ENCODE results near the gene GPS1. TPM values are rescaled to one million over a fixed set of nuclear protein-coding genes. Genes with fewer than 3 reads are reported as not detected.
A peak's percentile ranks its signal among the peaks of the same experiment; 100 is the strongest.

The GPS1 gene
- total and polyA plus RNA-seq, 3 experiments from 2014 or later: 122 to 151 (median 125) TPM

DNA sequence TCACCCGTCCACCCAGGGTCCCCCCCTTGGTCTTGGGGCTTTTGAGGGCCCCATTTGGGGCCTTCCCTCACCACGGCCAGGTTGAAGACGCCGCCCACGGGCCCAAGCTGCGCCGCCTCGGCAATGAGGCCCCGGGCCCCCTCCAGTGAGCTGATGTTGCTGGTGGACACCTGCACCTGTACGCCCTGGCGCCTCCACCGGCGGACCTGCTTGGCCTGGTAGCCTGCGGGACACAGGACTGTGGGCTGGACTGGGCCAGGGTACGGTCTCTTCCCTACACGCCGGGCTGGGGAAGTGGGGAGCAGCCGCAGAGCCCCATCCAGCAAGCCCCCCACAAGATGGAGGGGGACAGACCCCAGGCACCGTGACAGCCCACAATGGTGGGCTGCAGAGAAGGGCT lies 30.8 kb downstream of the GPS1 start:
- H3K27ac ChIP-seq (ENCODE audit: low read depth, low read length): no peak overlapping the region
- H3K4me1 Mint-ChIP-seq: no peaks in the 10 kb centered on the region
- H3K27ac Mint-ChIP-seq: no peak overlapping the region
- H3K4me3 Mint-ChIP-seq: no peak overlapping the region
- DNase-seq: no peak
- POLR2A ChIA-PET: interaction anchor here (1.0 kb wide), 1 partner anchor 44 kb away, joined by 3 read pairs; no protein-coding TSS in a partner anchor
- H3K4me3 ChIP-seq (ENCODE audit: low read length): no peak overlapping the region
- no peaks in the 10 kb centered on the region for H3K9me3 ChIP-seq (ENCODE audit: low read length)
- no peaks in the 10 kb centered on the region for H3K27me3 Mint-ChIP-seq
- CTCF ChIA-PET: no interaction called here
- H3K4me1 ChIP-seq (ENCODE audit: insufficient read depth, low read length): no peaks in the 10 kb centered on the region
- H3K27me3 ChIP-seq (ENCODE audit: insufficient read depth, low read length, poor library complexity, severe bottlenecking): no peaks in the 10 kb centered on the region
- peaks cover 0 to 71% (median 2%) of the 10 kb centered on the region in 3 donors for H3K36me3 Mint-ChIP-seq
- H3K36me3 ChIP-seq (ENCODE audit: insufficient read depth, low read length): peaks cover 9% of the 10 kb centered on the region
- no peaks in the 10 kb centered on the region for H3K9me3 Mint-ChIP-seq

DNA sequence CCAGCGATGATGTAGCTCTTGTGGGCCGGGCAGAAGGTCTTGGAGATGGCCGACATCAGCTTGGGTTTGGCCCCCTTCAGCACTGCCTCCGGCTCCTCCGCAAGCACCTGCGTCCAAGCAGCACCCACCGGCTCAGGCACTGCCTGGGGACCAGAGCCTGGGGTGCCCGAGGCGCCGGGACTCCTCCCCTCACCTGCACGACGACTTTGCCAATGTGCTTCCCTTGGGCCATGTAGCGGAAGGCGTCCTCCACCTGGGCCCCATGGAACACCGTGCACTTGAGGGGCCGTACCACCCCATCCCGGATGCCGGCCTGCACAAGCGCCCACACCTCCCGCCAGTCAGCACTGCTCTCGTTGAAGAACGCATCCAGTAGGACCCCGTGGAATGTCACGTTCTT lies 31.3 kb downstream of the GPS1 start:
- H3K27me3 ChIP-seq (ENCODE audit: insufficient read depth, low read length, poor library complexity, severe bottlenecking): no peaks in the 10 kb centered on the region
- no peaks in the 10 kb centered on the region for H3K4me1 ChIP-seq (ENCODE audit: insufficient read depth, low read length)

DNA sequence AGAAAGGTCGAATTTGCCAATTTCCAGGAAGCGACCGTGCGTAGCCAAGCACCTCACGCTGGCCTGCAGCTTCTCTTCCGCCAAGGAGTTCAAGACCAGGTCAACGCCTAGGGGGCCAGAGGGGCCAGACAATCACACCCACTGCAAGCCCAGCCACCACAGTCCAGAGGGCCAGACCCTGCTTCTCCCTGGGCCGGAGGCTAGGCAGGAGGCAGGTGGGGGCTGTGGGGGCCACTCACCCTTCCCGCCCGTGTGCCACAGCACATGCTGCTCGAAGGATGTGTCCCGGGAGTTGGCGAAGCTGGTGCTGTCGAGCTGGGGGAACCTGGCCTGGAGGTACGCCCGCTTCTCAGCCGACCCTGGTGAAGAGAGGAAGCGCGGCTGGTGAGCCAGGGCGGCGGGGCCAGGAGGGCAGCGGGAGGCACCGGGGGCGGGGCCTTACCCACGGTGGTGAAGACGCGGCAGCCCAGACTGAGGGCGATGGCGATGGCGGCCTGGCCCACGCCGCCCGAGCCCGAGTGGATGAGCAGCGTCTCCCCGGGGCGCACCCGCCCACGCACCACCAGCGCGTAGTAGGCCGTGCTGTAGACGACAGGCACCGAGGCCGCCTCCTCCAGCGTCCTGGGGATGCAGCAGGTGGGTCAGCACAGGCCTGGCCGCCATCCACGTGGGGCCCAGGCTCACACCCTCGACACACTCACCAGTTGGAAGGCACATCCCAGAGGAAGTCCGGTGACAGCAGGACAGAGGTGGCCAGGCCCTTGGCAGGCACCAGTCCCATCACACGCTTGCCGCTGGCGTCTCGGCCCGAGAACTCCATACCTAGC lies 32.0 kb downstream of the GPS1 start:
- Histone ChIP-seq H3K27ac (ENCODE audit: low read depth, low read length) (no peak overlapping the region), H3K36me3 (ENCODE audit: insufficient read depth, low read length) (peaks cover 9% of the 10 kb centered on the region), H3K4me3 (ENCODE audit: low read length) (no peak overlapping the region), H3K9me3 (ENCODE audit: low read length) (no peaks in the 10 kb centered on the region), H3K4me1 (ENCODE audit: insufficient read depth, low read length) (no peaks in the 10 kb centered on the region), H3K27me3 (ENCODE audit: insufficient read depth, low read length, poor library complexity, severe bottlenecking) (no peaks in the 10 kb centered on the region)
- Mint-ChIP-seq H3K4me3 (no peak overlapping the region), H3K36me3 (peaks cover 0 to 78% (median 0%) of the 10 kb centered on the region in 3 donors), H3K27me3 (no peaks in the 10 kb centered on the region), H3K4me1 (no peaks in the 10 kb centered on the region), H3K9me3 (no peaks in the 10 kb centered on the region), H3K27ac (peak overlapping the region in 1 of 8 donors; percentile 17)
- no peak for DNase-seq
- POLR2A ChIA-PET: no interaction called here
- CTCF ChIA-PET: no interaction called here

More for the DNA sequence above, 31.3 kb downstream of the GPS1 start:
- no peak overlapping the region for H3K4me3 ChIP-seq (ENCODE audit: low read length)
- no peaks in the 10 kb centered on the region for H3K9me3 Mint-ChIP-seq
- ChIA-PET POLR2A (interaction anchor here (1.0 kb wide), 1 partner anchor 44 kb away, joined by 3 read pairs; no protein-coding TSS in a partner anchor), CTCF (no interaction called here)
- H3K4me1 Mint-ChIP-seq: no peaks in the 10 kb centered on the region
- H3K9me3 ChIP-seq (ENCODE audit: low read length): no peaks in the 10 kb centered on the region
- no peak for DNase-seq
- H3K36me3 ChIP-seq (ENCODE audit: insufficient read depth, low read length): peaks cover 9% of the 10 kb centered on the region
- no peaks in the 10 kb centered on the region for H3K27me3 Mint-ChIP-seq
- H3K27ac Mint-ChIP-seq: no peak overlapping the region
- H3K36me3 Mint-ChIP-seq: peaks cover 0 to 75% (median 2%) of the 10 kb centered on the region in 3 donors
- H3K4me3 Mint-ChIP-seq: no peak overlapping the region
- H3K27ac ChIP-seq (ENCODE audit: low read depth, low read length): no peak overlapping the region

DNA sequence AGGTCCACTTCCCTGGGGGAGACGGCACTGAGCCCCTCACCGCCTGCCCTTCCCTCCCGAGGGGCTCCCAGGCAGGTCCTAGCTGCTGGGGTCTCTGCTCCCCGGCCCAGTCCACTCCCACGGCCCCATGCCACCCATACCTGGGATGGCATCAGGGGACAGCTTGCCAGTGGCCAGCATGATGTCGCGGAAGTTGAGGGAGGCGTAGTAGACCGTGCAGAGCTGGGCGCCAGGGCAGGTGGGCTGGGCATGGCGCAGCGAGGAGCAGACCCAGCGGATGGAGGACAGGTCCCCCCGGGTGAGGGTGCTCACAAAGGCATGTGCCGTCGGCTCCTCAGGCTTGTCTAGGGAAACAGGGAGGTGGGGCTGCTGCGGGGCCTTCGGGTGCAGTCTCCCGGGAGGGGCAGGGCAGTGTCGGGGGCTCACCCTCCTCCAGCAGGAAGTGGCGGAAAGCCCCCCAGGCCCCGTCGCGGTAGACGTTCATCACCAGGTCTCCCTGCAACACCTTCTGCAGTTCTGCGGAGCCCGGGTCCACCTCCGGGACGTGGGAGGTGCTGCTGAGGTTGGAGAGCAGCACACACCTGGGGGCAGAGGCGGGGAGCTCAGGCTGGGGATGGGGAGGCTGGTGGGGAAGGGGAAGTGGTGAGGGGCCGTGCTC lies 32.8 kb downstream of the GPS1 start:
- Mint-ChIP-seq H3K27ac (no peak overlapping the region), H3K4me1 (no peaks in the 10 kb centered on the region), H3K4me3 (no peak overlapping the region), H3K36me3 (peaks cover 0 to 79% (median 0%) of the 10 kb centered on the region in 3 donors), H3K9me3 (no peaks in the 10 kb centered on the region), H3K27me3 (no peaks in the 10 kb centered on the region)
- H3K27me3 ChIP-seq (ENCODE audit: insufficient read depth, low read length, poor library complexity, severe bottlenecking): no peaks in the 10 kb centered on the region
- ChIA-PET CTCF (no interaction called here), POLR2A (no interaction called here)
- no peaks in the 10 kb centered on the region for H3K9me3 ChIP-seq (ENCODE audit: low read length)
- peaks cover 9% of the 10 kb centered on the region for H3K36me3 ChIP-seq (ENCODE audit: insufficient read depth, low read length)
- no peaks in the 10 kb centered on the region for H3K4me1 ChIP-seq (ENCODE audit: insufficient read depth, low read length)
- no peak overlapping the region for H3K27ac ChIP-seq (ENCODE audit: low read depth, low read length)
- H3K4me3 ChIP-seq (ENCODE audit: low read length): no peak overlapping the region
- DNase-seq: no peak

DNA sequence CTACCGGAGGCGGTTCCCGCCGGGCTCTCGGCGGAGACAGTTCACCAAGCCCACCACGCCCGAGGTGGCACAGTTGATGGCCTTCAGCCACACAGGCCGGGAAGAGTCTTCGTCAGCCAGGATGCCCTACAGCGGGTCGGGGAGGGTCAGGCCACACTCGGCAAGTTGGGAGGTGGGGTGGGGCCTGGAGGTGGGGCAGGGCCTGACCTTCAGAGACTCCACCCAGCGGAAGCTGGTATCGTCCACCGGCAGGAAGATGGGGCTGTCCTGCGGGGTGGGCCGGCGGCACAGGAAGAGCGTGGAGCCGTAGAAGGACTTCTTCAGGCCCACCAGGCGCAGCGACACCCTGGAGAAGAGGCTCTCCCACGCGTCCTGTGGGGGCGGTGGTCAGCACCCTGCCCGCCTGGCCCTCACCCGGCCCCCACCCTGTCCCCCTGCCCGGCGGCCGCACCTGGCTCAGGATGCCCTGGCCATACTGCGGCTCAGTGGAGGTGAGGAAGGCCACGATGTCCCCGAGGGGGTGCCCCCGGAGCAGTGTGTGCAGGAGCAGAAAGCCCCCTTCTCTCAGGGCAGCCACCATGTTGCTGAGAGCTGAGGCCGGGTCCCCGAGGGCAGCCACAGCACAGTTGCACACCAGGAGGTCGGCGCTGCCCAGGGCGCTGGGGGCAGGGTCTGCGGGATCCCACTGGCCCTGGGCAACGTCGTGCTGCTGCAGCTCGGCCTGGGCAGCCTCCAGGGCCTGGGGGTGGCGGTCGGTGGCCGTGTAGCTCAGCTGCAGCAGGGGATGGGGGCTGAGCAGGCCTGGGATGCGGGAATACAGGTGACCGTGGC lies 33.5 kb downstream of the GPS1 start:
- H3K27me3 Mint-ChIP-seq: no peaks in the 10 kb centered on the region
- DNase-seq: no peak
- H3K27ac ChIP-seq (ENCODE audit: low read depth, low read length): no peak overlapping the region
- H3K9me3 Mint-ChIP-seq: no peaks in the 10 kb centered on the region
- H3K27me3 ChIP-seq (ENCODE audit: insufficient read depth, low read length, poor library complexity, severe bottlenecking): no peaks in the 10 kb centered on the region
- POLR2A ChIA-PET: no interaction called here
- no peak overlapping the region for H3K4me3 ChIP-seq (ENCODE audit: low read length)
- peak overlapping the region in 1 of 8 donors; percentile 38 for H3K27ac Mint-ChIP-seq
- peaks cover 0 to 77% (median 0%) of the 10 kb centered on the region in 3 donors for H3K36me3 Mint-ChIP-seq
- peaks cover 9% of the 10 kb centered on the region for H3K36me3 ChIP-seq (ENCODE audit: insufficient read depth, low read length)
- no peaks in the 10 kb centered on the region for H3K4me1 Mint-ChIP-seq
- no peaks in the 10 kb centered on the region for H3K9me3 ChIP-seq (ENCODE audit: low read length)
- no peak overlapping the region for H3K4me3 Mint-ChIP-seq
- H3K4me1 ChIP-seq (ENCODE audit: insufficient read depth, low read length): no peaks in the 10 kb centered on the region
- CTCF ChIA-PET: no interaction called here

DNA sequence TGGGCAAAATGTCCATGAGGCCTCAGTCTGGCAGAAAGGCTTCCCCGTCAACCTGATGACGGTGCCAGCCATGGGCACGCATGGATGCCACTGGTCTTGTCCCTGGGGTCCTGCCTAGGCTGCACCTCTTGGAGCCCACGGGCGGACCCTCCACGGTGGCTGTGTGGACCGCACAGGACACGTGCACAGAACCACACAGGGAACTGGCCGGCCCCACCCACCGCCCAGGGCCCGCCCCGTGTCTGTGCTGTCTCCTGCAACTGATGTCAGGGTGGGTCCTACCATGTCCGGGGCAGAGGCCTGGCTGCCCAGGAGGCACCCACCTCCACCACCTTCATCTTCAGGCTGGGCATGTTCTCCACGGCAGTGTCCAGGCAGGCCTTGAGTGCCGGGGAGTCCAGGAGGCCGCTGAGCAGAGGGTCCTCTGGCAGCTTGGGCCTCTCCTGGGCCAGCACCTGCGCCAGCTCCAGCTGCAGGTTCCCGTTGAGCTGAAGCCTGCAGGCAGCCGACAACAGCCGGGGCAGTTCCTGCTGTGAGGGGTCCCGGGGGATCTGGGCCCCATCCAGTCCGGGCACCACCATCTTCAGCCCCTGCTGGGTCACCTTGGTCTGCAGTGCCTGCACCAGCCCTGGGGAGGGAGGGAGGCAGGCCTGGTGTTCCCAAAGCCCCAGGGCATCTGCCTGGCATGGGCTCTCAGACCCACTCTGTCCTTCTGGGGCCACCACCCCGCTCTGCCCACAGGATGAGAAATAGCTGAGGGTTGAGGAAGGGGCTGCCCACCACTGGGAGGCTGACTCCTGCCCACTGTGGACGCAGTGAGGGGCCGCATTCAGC lies 34.5 kb downstream of the GPS1 start:
- H3K27me3 Mint-ChIP-seq: no peaks in the 10 kb centered on the region
- CTCF ChIA-PET: no interaction called here
- H3K4me3 ChIP-seq (ENCODE audit: low read length): no peak overlapping the region
- no peaks in the 10 kb centered on the region for H3K9me3 Mint-ChIP-seq
- H3K27ac ChIP-seq (ENCODE audit: low read depth, low read length): no peak overlapping the region
- H3K27me3 ChIP-seq (ENCODE audit: insufficient read depth, low read length, poor library complexity, severe bottlenecking): no peaks in the 10 kb centered on the region
- POLR2A ChIA-PET: no interaction called here
- H3K4me1 Mint-ChIP-seq: no peaks in the 10 kb centered on the region
- no peaks in the 10 kb centered on the region for H3K9me3 ChIP-seq (ENCODE audit: low read length)
- no peak for DNase-seq
- H3K36me3 ChIP-seq (ENCODE audit: insufficient read depth, low read length): peaks cover 5% of the 10 kb centered on the region
- H3K4me1 ChIP-seq (ENCODE audit: insufficient read depth, low read length): no peaks in the 10 kb centered on the region
- H3K36me3 Mint-ChIP-seq: peaks cover 0 to 76% (median 0%) of the 10 kb centered on the region in 3 donors
- H3K4me3 Mint-ChIP-seq: no peak overlapping the region
- H3K27ac Mint-ChIP-seq: no peak overlapping the region

DNA sequence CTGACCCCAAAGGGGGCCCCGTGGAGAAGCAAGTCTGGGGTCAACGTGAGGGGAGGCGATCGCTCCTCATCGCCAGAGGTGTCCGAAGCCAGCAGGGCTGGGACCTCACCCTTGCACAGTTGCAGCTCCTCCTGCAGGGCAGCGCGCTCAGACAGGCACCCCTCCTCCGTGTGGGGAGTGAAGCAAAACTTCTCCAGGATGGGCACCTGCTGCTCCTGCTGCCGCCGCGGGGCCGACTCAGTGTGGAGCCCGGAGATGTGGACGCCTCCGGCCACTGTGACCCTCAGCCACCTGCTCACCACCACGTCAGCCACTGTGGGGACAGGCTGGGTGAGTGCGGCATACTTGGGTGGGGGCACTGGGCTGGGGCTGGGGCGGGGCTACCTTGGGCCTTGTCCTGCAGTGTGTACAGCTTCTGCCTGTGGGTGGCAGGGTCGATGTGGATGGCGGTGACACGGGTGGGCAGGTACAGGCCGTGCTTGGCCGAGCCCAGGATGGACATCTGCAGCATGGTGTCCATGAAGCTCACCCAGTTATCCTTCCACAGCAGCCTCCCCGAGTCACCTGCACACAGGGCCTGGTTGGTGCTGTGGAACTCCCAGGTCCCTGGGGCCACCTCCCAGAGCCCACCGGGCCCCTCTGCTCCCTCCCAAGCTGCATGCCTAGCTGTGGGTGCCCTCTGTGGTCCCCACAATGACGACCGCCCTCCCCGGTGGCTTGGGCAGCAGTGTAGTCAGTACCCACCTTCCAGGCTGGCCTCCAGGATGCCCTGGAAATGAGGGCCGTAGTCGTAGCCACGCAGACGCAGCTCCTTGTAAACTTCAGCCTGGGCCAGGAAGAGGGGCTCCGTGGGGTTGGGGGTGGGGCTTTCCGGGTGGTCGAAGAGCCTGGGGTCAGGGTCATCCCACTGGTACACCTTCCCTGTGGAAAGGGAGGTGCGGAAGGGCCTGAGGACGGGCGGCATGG lies 35.5 kb downstream of the GPS1 start:
- ChIA-PET CTCF (no interaction called here), POLR2A (no interaction called here)
- Histone ChIP-seq H3K27me3 (ENCODE audit: insufficient read depth, low read length, poor library complexity, severe bottlenecking) (no peaks in the 10 kb centered on the region), H3K36me3 (ENCODE audit: insufficient read depth, low read length) (peaks cover 5% of the 10 kb centered on the region), H3K4me1 (ENCODE audit: insufficient read depth, low read length) (no peaks in the 10 kb centered on the region), H3K9me3 (ENCODE audit: low read length) (no peaks in the 10 kb centered on the region), H3K4me3 (ENCODE audit: low read length) (no peak overlapping the region), H3K27ac (ENCODE audit: low read depth, low read length) (no peak overlapping the region)
- Mint-ChIP-seq H3K27me3 (no peaks in the 10 kb centered on the region), H3K4me1 (no peaks in the 10 kb centered on the region), H3K27ac (no peak overlapping the region), H3K9me3 (no peaks in the 10 kb centered on the region), H3K4me3 (no peak overlapping the region), H3K36me3 (peaks cover 0 to 77% (median 0%) of the 10 kb centered on the region in 3 donors)
- DNase-seq: no peak

Measured in CD8-positive, alpha-beta memory T cell (primary cell).